Fibroblast of mammary gland (primary cell): ENCODE results near the gene PLP1.
"Not testable (repeated sequence)": the region's sequence is repeated elsewhere in the genome, so short reads cannot be mapped to it uniquely, and the experiment has no call there.

Experiments used
- DNase-seq: peaks from one replicate; pipeline ENCODE4 v3.0.0-alpha.2; 2010; ENCODE audit warnings: low read depth
- H3K4me3 ChIP-seq: 2 replicates; pipeline ENCODE4 v1.5.1; 2011; ENCODE audit warnings: low read depth, mild to moderate bottlenecking, low read length, moderate library complexity; ENCODE audit not compliant: control insufficient read depth
- TF ChIP-seq, protein P1 (sequence below): conservative IDR thresholded peaks from 2 replicates; pipeline ENCODE4 v1.5.1; 2011; ENCODE audit warnings: low read depth, low read length, inconsistent platforms; ENCODE audit not compliant: control insufficient read depth, insufficient read depth

Gene PLP1

DNA sequence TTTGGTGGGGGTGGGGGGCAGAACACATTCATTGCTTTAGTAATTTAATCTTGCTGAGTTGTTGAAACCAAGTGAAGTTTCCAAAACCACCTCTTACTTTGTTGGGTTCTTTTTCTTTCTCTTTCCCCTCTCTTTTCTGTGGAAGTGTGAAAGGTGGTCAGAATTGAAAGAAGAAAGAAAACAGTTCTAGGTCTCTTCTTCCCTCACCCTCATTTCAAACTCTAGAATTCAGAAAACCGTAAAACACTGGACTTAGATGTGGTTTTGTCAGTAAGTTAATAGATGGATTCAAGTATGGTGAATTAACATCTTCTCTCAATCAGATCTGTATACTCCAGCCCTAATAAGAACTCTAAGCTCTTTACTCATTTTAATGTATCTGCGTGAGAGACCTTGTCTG lies 23.7 kb downstream of the PLP1 start:
- TF ChIP-seq, protein P1, sequence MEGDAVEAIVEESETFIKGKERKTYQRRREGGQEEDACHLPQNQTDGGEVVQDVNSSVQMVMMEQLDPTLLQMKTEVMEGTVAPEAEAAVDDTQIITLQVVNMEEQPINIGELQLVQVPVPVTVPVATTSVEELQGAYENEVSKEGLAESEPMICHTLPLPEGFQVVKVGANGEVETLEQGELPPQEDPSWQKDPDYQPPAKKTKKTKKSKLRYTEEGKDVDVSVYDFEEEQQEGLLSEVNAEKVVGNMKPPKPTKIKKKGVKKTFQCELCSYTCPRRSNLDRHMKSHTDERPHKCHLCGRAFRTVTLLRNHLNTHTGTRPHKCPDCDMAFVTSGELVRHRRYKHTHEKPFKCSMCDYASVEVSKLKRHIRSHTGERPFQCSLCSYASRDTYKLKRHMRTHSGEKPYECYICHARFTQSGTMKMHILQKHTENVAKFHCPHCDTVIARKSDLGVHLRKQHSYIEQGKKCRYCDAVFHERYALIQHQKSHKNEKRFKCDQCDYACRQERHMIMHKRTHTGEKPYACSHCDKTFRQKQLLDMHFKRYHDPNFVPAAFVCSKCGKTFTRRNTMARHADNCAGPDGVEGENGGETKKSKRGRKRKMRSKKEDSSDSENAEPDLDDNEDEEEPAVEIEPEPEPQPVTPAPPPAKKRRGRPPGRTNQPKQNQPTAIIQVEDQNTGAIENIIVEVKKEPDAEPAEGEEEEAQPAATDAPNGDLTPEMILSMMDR = no peak
- no peak for DNase-seq
- no peak overlapping the region for H3K4me3 ChIP-seq

DNA sequence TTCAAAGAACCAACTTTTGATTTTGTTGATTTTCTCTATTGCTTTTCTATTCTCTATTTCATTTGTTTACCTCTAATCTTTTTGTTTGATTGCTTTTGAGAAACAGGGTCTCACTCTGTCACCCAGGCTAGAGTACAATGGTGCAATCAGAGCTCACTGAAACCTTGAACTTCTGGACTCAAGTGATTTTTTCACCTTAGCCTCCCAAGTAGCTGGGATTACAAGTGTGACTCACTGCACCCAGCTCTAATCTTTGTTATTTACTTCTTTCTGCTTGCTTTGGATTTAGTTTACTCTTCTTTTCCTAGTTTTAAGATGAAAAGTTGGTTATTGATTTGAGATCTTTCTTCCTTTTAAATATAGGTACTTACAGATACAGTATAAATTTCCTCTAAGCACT lies 29.2 kb downstream of the PLP1 start:
- H3K4me3 ChIP-seq = no peak overlapping the region
- TF ChIP-seq, protein P1 = no peak
- no peak for DNase-seq

DNA sequence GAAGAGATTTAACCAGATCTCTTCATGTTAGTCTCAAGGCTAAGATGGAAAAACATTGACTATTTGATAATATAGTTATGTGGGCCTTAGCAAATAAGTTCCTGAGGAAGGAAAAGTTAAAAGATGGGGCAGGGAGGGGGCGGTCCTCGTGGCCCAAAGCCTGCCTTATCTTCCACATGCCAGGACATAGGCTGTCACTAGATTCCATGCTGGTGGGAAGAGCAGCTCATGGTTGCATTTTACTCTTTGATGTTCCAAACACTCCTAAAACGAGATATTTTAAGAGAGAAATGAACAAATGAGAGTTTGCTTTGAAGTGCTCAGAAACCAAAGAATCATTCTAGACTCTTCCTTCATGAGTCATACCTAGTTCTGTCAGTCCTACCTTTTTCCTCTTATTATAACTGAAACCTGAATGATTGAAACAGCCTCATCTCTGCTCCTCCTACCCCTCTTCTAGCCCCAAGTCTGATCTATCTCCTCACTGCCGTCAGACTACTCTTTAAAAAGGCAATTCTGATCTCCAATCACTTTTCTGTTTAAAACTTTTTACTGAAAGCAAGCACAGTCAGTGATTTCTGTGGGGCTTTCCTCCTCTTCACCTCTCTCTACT lies 30.3 kb downstream of the PLP1 start:
- no peak overlapping the region for H3K4me3 ChIP-seq
- TF ChIP-seq, protein P1 = no peak
- no peak for DNase-seq

DNA sequence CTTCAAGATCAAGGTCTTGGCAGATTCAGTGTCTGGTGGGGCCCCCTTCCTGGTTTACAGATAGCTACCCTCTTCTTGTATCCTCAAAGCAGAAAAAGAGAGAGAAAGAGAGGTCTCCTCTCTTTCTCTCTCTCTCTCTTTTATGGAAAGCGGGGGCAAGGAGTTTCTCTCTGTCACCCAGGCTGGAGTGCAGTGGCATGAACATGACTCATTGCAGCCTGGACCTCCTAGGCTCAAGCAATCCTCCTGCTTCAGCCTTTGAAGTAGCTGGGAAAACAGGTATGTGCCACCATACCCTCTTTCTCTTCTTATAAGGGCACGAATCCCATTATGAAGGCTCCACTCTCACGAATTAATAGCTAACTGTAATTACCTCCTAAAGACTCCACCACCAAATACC lies 35.2 kb downstream of the PLP1 start:
- DNase-seq = no peak
- H3K4me3 ChIP-seq = no peak overlapping the region
- TF ChIP-seq, protein P1 = no peak

DNA sequence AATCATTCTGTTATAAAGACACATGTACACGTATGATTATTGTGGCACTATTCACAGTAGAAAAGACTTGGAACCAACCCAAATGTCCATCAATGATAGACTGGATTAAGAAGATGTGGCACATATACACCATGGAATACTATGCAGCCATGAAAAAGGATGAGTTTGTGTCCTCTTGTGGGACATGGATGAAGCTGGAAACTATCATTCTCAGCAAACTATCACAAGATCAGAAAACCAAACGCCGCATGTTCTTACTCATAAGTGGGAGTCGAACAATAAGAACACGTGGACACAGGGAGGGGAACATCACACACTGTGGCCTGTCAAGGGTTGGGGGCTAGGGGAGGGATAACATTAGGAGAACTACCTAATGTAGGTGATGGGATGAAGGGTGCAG lies 40.5 kb downstream of the PLP1 start:
- H3K4me3 ChIP-seq, DNase-seq: not testable (repeated sequence)

DNA sequence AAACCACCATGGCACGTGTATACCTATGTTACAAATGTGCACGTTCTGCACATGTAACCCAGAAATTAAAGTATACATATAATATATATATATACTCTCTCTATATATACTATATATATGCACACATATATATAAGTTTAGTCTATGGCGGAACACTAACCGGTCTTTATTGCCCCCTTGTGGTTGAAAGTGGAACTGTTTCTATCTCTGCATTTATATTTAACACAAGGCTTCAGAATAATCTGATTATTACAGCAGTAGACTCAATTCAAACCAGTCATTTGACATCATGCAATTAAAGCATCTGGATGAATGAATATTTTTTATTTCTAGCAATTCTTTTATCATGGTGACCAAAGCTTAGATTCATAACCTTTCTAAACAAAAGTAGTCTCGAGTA lies 40.9 kb downstream of the PLP1 start:
- TF ChIP-seq, protein P1 = peak; percentile 69
- H3K4me3 ChIP-seq = no peak overlapping the region
- DNase-seq = peak; percentile 56

DNA sequence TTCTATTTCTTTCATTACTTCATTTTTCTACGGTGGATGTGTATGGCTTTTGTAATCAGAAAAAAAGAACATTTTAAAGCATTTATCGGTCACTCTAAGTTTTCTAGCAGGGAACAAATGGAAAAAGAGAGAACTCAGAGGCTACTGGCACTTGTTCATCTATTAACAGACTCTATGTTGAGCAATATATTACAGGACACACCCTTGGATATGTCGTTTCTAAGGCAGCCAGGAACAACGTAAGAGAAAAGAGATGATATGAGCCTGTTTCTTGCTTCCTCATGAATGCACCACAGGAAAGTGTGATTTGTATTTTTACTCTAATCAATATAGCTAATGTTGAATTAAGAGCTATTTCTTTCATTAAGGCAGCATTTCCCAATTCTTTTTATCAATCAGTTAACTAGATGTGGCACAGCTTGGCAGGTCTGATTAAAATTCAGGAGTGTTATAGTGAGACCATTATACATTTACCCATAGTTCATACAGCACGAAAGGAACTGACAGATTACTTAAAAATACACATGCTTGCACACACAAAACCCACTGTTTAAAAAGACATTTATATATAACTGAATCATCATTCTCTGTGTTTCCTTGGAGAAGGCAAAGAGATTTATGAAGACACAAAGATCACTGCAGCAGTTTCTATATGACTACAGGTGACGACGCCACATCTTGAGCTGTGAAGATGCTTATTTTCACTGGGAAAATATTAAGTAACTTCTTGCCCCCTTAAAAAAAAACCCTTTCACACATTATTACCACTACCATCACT lies 42.4 kb downstream of the PLP1 start:
- DNase-seq = peak; percentile 31
- TF ChIP-seq, protein P1 = no peak
- H3K4me3 ChIP-seq = no peak overlapping the region

DNA sequence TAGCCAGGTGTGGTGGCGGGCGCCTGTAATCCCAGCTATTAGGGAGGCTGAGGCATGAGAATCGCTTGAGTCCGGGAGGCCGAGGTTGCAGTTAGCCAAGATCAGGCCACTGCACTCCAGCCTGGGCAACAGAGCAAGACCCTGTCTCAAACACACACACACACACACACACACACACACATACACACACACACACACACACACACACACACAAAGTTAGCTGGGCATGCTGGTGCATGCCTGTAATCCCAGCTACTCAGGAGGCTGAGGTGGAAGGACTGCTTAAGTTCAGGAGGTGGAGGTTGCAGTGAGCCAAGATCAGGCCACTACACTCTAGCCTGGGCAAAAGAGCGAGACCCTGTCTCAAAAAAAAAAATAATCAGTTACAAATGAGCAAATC lies 44.2 kb downstream of the PLP1 start:
- not testable (repeated sequence) for H3K4me3 ChIP-seq, DNase-seq
